Activated CD4-positive, alpha-beta T cell treated with anti-CD3 and anti-CD28 coated beads for 1 hour (primary cell): ENCODE data around the gene MAEA.

Experiments used
- DNase-seq: peaks from one replicate; pipeline ENCODE4 v3.0.0-alpha.2; 2020

MAEA gene

DNA sequence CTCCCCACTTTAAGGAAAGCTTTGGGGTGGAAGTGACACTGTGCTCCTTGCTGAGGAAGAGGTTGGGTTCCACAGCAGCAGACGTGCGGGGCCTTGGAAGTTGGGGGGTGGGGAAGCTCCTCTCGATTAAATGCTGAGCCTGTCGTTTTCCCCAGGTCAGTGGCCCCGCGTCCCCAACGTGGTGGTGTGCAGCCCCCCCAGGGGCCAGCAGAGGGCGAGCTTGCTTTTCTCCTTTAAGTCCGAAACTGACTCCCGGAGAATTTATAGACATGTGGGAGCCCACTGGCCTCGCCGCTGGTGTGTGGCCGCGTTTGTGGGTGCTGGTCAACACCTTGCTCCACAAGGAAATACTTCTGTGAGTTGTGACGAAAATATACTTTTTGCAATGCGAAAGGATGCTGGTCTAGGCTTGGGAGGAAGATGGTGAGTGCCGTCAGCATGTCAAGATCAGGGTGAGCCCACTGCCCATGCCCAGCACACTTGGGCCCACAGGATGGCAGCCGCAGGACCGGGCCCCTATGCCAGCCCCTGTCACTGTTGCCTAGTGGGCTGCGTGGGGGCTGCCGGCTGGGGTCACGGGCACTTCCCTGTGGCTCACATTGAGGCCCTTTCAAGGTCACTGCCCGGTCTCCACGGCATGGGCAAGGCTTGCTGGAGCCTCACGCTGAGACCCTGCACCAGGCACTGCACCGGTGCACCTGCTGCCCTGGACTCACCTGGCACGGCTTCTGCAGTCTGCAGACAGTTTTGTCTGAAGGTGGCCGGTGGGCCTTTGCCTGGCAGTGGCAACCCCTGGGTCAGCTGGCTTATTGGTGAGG is 66.7 kb downstream of the MAEA start:
- peak; percentile 33 for DNase-seq

DNA sequence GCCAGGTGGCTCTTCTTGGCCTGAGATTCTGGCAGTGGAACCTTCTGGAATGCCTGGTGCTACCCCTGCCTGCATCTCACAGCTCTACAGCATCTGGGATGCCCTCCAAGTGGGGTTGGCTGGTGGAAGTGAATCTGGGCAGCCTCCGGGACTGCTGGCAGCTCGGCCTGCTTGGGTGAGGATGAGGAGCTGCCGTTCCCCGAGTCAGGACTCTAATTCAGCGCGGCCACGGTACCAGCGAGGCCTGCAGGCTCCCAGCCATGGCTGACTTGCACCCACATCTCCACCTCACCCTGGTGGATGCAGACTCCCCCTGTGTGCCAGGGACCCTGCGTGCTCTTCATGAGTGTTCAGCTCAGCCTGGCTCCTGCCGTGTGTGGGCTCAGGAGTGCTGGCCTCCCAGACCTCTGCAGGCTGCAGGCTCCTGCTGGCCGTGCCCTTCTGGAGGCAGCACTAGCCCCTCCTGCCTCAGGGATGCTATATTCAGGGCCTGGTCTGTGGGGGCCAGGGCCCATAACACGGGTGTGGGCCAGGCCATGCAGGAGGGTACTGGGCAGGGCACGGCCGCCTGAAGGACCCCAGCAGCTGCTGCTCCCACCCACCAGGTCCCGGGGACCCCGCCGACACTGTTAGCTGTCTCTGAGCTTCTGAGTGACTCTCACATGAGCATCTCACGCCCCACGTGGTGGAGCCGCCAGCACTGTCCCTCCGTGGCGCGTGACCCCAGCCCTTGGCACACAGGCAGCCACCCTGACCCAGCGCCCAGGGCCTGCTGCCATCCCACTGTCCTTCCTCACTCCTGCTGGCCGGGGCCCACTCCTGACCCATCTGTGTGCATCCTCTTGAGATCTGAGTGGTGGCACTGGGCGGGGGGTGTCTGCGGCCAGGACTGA is 67.9 kb downstream of the MAEA start:
- no peak for DNase-seq

DNA sequence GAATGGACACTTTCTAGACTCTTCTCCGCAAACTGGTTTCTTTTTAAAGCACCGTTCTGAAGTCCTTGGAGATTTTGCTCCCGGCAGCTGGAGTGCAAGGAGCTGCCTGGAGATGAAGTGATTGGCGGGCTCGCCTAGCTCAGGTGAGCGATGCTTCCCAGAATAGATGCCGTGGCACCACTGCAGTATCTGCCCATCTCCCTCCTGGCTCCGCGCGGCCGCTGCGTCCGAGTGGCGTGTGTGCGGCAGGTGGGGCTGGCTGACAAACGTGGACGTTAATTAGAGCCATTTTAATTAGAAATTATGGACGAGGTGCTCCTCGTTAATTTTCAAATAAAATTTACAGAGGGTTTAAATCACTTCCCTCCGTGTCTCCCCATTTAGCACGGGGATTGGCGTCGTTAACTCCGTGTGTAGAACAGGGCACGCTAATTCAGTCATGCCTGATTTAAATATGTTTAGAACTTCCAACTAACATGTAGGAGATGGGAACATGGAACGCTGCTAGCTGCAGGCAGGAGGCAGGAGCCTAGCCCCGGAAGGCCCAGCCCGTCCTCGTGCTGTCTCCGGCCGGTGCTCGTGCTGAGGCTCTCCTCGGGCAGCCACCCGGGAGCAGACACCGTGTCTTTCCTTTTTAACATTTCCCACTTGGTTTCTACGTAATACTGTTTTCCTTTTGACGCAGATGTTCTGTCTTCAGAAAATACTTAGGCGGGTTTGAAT is 68.9 kb downstream of the MAEA start:
- no peak for DNase-seq

DNA sequence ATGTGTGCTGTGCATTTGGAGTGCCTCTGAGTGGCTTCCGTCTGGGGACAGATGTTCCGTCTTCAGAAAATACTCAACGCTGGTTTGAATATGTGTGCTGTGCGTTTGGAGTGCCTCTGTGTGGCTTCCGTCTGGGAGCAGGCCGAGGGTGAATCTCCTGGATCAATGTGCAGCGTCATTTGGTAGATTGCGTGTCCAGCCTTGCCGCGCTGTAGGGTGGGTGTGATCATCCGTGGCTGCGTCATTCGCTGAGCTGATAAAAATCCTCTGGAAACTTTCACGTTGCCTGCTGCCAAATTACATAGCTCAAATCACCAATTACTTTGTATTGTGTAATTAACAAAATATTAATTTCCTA is 69.4 kb downstream of the MAEA start:
- DNase-seq: no peak

DNA sequence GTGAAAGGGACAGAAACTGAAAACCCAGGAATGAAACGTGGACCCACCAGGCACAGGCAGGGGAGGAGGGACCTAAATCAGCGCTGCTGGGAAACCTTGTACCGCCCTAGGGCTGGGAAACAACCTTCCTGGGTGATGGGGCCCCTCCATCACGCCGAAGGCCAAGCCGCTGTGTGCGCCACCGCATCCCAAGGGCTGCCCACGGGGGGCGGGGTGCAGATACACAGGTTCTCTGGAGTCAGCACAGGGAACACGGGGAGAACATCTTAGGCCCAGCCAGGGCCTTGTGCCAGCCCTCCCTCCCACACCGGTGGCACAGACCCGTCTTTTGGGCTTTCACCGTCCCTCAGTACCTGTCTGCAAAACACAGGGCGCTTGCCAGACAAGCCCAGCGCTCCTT is 70.3 kb downstream of the MAEA start:
- no peak for DNase-seq

DNA sequence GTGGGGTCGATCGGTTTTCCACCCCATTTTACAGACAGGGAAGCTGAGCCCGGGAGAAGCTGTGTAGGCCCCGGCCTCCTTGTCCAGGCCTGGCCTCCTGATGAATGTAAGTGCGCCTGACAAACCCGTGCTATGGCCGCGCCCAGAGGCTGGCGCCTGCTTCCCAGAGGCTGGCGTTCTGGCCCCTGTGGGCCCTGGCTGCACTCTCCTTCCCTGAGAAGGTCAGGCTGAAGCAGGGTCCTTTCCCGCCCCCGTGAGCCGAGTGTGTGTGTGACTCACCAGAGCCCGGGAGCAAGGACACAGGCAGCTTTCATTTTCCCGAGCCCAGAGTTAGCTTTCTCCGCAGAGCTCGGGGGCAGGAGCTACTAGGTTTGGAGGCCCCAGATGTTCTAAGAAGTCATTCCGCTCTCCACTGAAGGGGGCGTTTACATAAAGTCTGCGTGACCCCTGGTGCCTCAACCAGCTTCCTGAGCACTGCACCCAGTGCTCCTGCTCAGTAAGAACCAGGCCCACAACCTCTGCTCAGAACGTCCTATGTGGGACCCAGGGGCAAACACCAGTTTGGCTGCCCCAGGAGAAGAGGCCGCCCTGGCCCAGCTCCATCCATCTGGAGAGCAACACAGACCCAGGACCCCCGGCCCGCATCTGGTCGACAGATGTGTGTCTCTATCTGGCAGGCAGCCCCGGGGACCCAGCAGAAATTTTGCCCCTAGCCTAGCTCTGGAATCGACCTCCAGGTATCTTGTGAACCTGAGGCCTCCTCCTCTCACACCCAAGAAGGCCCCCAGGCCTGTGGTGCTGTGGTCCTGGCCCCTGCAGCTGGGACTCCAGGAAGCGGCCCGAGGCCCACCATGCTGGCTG is 71.0 kb downstream of the MAEA start:
- DNase-seq: no peak

DNA sequence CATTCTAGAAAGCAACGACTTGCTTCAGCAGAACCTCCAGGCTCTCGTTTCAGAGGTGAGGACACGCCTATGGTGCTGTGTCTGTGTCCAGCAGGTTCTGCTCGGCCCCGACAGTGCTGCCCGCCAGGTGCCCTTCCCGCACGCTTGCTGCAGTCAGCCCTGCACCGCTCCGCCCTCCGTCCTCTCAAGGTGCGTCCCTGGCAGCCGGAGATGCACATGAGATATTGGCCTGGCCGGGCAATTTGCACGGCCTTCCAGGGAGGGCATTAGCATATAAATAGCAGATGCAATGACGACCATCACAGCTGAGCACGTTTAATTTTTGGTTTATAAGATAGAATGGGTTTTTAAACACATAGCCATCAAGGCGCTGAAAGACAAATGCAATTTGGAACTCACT is 71.7 kb downstream of the MAEA start:
- DNase-seq: no peak

DNA sequence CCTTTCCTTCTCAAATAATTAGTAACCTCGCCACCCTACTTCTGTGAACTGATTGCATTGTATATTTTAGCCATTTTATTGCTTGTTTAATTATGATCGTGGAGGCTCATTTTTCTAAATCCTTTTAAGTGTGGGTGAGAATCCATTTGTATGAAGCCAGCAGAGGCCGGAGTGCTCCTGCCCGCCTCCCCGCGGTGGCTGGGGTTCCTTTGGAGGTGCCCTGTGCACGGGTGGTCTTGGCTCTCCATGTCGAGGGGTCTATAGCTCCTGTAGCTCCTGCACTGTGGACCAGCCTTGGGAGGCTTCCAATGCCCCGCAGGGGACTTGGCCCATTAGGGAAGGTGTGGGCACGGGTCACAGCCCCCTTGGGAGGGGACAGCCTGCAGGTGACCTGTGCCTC is 72.4 kb downstream of the MAEA start:
- no peak for DNase-seq

DNA sequence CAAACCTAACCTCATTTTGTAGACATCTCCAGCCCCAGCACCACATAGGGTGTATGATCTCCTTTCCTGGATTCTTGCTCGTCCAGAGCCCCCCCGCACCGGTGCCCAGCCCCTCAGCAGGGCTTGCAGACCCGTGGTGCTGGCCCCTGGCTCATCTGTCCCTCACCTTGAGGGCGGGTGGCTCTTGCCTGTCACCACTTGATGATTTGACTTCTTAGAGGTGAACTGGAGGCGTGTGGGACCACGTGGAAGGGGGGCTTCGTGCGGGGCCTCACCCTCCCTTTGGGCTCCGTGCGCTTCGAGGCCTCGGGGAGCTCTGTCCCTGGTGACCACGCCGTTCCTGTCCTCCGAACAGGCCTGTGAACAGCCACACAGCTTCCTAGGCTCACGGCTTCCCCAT is 72.8 kb downstream of the MAEA start:
- DNase-seq: no peak

DNA sequence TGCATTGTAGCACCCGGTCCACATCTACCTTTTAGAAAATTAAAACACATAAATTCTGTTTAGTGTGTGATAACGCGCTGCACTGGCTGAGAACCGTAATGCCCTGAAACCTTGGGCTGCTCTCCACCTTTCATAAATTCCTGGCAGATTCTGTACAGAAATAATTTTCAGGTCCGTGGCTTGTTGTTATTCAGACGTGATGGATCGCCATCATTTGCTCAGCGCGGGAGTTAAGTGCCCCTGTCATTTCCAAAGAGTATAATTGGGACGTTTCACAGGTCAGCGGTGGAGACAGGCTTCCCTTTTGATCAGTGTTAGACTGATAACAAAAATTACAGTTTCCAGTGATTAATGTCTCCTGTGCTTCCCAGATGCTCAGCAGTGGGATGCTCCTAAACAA is 73.8 kb downstream of the MAEA start:
- DNase-seq: no peak

DNA sequence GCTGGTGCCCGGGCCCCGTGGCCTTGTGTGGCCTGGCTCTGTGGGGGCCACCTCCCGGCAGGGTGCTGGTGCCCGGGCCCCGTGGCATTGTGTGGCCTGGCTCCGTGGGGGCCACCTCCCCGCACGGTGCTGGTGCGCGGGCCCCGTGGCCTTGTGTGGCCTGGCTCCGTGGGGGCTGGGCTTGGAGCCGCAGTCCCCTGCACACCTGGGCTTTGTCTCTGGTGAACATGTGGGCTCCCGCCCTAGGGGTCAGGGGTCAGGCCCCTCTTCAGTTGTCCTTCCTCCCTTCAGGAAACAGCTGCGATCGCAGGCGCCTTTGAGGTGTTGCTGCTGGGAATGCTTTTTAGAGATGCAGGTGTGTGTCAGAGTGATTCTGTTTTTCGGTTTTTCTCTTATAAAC is 74.5 kb downstream of the MAEA start:
- no peak for DNase-seq

DNA sequence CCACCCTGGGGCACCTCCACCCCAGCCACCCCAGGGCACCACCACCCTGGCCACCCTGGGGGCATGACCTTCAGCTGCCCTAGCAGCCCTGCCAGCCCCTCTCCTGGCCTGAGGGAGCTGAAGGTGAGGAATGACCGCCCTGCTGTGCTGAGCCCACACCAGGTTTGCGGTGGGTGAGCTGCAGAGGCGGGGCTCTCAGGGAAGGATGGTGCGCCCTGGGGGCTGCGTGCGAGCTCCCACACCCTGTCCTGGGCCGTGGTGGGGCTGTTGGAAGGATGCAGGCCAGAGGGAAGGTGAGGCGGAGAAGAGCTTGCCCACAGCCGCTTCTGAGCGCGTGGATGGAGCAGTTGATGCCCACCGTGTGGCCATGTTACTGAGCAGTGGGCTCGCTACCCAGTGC is 75.1 kb downstream of the MAEA start:
- no peak for DNase-seq

DNA sequence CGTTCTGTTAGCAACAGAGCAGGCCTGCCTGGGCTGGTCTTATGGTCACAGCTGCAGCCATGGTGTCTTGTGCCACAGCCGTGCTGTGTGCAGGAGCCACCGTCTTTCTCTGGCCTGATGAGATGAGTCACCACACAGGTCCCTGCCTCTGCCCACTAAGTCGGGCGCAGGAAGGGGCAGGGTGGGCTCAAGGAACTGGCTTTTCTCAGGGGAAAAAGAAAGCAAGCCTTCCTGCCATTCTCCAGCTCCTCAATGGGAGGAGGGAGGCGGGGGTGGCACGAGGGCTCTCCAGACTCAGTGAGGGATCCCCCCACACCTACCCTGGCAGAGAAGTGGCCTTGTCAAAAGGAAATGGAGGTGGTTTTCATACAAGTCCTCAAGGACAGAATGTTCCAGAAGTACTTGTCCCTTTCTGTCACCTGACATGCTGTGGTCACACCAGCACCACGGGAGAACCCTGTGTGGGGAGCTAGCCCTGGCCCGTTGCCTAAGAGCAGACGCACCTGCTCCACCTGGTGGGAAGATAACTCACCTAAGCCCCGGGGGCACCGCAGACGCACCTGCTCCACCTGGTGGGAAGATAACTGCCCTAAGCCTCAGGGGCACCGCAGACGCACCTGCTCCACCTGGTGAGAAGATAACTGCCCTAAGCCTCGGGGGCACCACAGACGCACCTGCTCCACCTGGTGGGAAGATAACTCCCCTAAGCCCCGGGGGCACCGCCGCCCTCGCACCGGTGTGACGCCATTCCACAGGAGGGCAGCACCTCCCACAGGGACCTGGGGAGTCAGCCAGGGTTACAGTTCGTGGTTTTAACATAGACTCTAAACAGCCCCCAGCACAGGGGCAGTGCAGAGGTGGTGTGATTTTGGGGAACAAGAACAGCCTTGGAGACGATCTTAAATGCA is 75.8 kb downstream of the MAEA start:
- DNase-seq: no peak

DNA sequence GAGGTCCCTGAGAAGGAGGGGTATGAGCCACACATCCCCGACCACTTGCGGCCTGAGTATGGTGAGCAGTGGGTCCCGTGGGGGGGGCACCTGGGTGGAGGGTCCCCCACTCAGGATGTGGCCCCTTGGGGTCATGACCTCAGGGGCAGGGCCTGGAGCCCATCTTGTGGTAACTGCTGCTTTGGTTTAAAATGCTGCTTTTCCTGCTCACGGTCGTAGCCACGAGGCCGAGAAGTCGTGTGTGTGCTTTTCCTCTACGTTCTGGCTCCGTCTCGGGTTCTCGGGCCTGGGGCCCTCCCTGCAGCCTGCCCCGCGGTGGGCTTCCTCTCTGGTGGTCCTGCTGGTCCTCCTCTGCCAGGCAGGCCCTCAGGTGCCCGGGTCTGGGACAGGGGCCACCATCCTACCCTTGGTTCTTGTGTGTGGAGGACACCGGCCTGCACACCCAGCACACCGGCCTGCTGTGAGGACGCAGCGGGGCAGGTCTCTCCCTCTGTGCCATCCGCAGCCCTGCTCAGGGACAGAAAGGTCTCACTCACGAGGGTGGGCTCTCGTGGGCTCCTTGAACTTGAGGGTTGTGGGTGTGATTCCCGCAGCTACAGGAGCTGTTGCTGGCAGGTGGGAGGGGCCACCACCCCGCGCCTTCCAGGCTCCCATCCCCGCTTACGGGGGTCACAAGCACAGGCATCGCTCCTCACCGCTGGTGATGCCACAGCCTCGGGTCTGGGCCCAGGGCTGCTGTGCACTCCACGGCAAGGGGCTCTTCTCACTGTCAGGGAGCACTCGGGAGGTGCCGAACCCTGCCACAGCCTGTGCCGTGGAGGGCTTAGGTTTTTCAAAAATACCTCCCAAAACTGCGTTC is 76.9 kb downstream of the MAEA start:
- no peak for DNase-seq

DNA sequence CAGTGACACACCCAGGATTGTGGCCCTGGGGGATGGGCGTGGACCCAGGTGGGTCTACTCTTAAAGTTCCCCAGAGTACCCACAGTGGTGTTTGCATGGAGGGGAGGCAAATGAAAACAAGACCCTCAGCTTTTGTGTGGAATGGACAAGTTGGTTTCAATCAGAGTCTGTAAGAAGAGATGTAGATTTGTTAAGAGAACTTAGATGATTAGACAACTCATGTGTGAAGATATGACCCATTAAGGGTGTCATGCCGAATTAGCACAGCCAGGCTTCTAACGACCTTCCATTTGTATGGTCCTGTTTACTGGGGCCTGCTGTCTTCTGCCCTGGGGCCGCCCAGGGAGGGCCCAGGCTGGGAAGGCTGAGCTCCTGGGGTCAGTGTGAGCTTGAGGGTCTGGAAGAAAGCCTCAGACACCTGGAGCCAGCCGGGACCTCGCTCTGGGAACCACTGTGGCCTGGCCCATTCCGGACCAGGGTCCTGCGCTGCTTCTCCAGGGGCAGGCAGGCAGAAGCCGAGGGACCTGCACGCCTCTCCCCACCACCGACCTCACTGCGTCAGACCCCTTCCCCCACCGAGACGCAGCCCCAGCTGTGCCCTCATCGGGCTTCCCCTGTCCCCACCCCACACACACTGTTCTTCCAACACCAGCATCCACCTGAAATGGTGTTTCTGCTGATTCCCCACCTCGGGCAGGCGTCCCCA is 77.7 kb downstream of the MAEA start:
- DNase-seq: no peak

DNA sequence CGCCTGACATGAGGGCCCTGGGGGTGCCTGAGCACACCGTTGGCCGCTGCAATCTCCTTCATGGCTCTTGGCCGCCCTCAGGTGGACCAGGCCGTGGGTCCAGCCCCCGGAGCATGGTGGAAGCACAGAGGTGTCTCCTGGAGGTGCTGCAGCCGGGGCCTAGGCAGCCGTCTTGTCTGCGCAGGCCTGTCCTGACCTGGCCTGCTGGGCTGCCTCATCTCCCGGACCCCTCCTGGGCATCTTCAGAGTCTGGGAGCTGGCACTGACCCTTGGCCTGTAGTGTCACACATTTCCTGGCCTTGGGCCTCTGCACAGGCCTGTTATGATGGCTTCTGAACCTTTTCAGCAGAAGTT is 78.2 kb downstream of the MAEA start:
- no peak for DNase-seq

DNA sequence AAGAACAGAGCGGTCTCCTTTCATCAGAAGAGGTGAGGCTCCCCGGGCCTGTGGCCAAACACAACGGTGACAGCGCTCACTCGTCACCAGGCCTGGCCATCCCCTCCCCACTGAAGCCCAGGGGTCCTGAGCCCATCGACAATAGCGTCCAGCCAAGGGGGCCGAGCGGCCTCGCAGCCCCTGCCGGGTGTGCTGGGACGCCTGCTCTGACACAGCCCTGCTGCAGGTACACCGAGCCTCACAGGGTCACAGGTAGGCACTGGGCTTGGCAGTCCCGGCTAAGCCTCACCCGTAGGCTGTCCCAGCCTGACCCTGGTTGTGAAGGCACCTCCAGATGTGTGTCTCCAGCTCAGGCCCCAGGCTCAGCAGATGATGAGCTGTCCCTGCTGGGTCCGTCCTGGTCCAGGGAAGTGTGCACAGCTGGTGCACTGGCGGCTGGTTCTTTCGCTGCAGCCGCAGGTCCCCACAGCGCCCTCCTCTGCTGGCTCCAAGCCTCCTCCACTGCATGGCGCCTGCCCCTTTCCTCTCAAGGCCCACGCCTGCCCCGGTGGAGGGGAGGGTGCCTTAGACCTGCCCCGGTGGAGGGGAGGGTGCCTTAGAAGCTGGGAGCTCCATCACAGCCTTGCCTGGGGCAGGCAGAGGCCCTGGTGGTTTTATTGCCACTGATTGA is 78.9 kb downstream of the MAEA start:
- DNase-seq: no peak

DNA sequence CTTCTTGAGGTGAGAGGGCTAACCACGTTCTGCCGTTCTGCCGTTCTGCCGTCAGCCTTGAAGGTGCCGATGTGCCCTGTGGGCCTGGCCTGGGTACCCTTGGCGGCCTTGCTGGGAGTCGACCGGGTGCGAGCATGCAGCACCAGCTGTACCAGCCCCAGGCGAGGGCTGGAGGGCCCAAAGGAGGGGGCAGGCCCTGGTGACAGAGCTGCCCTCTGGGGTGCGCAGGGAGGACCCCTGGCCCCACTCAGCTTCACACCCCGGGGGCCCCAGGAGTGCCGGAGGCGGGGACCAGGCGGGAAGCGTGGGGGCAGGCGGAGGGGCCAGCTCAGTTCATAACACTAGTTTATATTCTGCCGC is 79.4 kb downstream of the MAEA start:
- DNase-seq: no peak

DNA sequence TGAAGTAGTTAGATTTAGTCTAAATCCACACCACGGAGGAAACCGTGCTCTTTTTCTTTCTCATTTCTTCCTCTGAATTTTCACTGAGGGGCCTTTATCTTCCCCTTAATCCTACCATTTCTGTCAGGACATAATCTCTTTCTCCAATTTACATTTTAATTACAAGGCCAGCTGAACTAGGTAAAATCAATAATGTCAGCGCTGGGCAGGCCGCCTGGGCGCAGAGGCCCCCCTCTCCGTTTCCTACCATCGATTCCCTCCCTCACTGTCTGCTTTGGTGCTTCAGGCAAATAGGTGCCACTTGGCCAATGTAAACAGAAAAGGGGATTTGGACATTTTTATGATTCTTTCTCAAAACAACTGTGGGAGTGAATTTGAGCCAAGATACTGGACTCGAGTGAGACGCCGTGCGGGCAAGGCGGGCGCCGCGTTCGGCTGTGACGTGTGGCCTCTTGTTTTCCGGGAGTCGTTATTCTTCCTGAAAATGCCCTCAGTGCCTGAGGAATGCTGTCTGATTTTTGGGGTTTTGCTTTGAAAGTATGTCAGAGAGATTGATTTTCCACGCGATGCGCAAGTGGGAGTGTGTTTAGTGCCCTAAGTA is 79.9 kb downstream of the MAEA start:
- no peak for DNase-seq
